Measurements from ENCODE around the gene ZBTB14. TPM values are rescaled to one million over a fixed set of nuclear protein-coding genes. Genes with fewer than 3 reads are reported as not detected.

ZBTB14 gene
- total RNA-seq, result 8.5 and 14.3 TPM in 2 replicates

- H3K4me3 ChIP-seq (ENCODE audit: low read depth, low read length), result peak within 1 kb of the TSS; percentile 92
- DNase-seq (ENCODE audit: low read depth), result no peak
- TF ChIP-seq CTCF (conservative IDR thresholded peaks at IDR 0.05; ENCODE audit: low read depth, low read length), result no peak
These were observed at the start of gene ZBTB14 for GRCh38 chr18:5295231-5295920. TSS of gene ZBTB14 (minus strand) at chr18:5295726. CDS start at chr18:5293246, 2,480 bp downstream.

GRCh38 chr18:5339202-5339834, 43.8 kb upstream of the ZBTB14 start:
- DNase-seq (ENCODE audit: low read depth), result no peak
- no peak for TF ChIP-seq CTCF (conservative IDR thresholded peaks at IDR 0.05; ENCODE audit: low read depth, low read length)
- H3K4me3 ChIP-seq (ENCODE audit: low read depth, low read length), result no peak overlapping the region

- TF ChIP-seq CTCF (conservative IDR thresholded peaks at IDR 0.05; ENCODE audit: low read depth, low read length), result no peak
- no peak for DNase-seq (ENCODE audit: low read depth)
- H3K4me3 ChIP-seq (ENCODE audit: low read depth, low read length), result no peak overlapping the region
These were observed 39.0 kb upstream of the ZBTB14 start for GRCh38 chr18:5334456-5335075.

GRCh38 chr18:5318061-5318700, 22.7 kb upstream of the ZBTB14 start:
- no peak for DNase-seq (ENCODE audit: low read depth)
- no peak for TF ChIP-seq CTCF (conservative IDR thresholded peaks at IDR 0.05; ENCODE audit: low read depth, low read length)
- no peak overlapping the region for H3K4me3 ChIP-seq (ENCODE audit: low read depth, low read length)

GRCh38 chr18:5317186-5317585, 21.7 kb upstream of the ZBTB14 start:
- no peak for DNase-seq (ENCODE audit: low read depth)
- TF ChIP-seq CTCF (conservative IDR thresholded peaks at IDR 0.05; ENCODE audit: low read depth, low read length), result no peak
- H3K4me3 ChIP-seq (ENCODE audit: low read depth, low read length), result no peak overlapping the region

GRCh38 chr18:5315838-5316237, 20.3 kb upstream of the ZBTB14 start:
- H3K4me3 ChIP-seq (ENCODE audit: low read depth, low read length), result no peak overlapping the region
- no peak for TF ChIP-seq CTCF (conservative IDR thresholded peaks at IDR 0.05; ENCODE audit: low read depth, low read length)
- no peak for DNase-seq (ENCODE audit: low read depth)
